Purkinje cell (primary cell): ENCODE data around the gene AGBL5. TPM values are rescaled to one million over a fixed set of nuclear protein-coding genes. Genes with fewer than 3 reads are reported as not detected.

ENCODE experiments used
- polyA plus RNA-seq: library from polyadenylated mRNA; unstranded; fragments of >200 nt; fragmentation: Nextera tagmentation; gene quantifications from 2 replicates; pipeline ENCODE4 v1.2.1, GENCODE V29; 2014

The AGBL5 gene, protein sequence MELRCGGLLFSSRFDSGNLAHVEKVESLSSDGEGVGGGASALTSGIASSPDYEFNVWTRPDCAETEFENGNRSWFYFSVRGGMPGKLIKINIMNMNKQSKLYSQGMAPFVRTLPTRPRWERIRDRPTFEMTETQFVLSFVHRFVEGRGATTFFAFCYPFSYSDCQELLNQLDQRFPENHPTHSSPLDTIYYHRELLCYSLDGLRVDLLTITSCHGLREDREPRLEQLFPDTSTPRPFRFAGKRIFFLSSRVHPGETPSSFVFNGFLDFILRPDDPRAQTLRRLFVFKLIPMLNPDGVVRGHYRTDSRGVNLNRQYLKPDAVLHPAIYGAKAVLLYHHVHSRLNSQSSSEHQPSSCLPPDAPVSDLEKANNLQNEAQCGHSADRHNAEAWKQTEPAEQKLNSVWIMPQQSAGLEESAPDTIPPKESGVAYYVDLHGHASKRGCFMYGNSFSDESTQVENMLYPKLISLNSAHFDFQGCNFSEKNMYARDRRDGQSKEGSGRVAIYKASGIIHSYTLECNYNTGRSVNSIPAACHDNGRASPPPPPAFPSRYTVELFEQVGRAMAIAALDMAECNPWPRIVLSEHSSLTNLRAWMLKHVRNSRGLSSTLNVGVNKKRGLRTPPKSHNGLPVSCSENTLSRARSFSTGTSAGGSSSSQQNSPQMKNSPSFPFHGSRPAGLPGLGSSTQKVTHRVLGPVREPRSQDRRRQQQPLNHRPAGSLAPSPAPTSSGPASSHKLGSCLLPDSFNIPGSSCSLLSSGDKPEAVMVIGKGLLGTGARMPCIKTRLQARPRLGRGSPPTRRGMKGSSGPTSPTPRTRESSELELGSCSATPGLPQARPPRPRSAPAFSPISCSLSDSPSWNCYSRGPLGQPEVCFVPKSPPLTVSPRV
- polyA plus RNA-seq = 2.1 and 2.3 TPM in 2 replicates

DNA sequence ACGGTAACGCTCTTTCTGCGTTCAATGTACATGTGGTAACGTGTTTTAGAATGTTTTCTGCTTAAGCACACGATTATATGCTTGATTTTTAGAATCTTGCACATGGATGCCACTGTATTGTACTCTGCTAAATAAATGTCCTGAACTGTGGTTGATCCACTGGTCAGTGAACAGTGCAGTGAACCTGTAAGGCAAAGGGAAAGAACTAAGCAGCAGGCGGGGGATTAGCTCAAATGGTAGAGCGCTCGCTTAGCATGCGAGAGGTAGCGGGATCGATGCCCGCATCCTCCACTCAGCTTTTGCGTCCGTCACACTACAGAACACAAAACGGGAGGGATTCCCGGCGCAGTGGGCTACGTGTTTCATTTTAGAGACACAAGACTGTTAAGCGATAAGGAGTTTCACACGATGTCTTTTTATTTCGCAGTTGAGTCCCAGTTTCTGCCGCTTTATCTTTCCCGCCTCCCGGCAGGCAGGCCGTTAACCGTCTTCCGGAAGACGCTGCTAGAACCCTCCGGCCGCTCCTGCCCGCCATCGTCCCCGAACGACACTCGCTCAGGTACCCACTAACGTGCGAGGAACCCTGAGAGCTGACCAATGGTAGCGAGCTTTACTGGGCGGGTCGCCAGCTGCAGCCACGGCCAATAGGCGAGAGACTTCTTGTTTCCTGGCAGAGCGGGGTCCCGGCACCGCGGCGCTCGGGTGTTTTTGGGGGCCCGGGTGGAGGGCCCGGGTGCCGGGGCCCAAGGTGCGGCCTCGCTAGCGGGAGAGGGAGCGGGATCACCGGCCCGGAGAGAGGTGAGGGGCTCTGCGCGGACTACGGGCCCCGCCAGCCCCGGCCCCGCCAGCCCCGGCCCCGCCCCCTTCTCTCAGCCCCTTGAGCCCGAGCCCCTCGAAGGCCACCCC lies at the start of gene AGBL5:
Gene AGBL5, plus strand, starts transcription at position 673 of the 906 bp plus-strand sequence. CDS start 1,291 bp downstream, outside the sequence.

DNA sequence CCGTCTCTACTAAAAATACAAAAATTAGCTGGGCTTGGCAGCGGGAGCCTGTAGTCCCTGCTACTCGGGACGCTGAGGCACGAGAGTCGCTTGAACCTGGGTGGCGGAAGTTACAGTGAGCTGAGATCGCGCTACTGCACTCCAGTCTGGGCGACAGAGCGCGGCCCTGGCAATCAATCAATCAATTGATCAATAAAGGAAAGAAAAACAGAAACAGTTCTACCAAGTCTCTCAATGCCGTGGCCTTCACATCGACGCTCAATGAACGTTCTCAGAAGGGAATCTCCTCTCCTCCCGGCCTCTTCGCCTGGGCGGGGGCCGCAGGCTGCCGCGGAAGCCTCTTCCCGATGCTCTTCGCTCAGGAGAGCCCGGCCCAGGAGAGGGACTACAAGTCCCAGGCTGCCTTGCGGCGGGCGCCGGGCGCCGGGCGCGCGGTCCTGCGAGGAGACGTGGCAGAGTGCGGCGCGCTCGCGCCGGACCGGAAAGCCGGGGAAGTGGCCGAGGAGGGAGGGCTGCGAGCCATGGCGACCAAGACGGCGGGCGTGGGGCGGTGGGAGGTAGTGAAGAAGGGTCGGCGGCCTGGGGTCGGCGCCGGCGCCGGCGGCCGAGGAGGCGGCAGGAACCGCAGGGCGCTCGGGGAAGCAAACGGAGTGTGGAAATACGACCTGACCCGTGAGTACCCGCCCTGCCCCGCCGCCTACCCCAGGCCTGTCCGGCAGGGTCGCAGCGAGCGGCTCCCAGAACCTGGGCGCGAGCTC lies 18.8 kb upstream of the AGBL5 start, which contains the start of gene TMEM214:
Gene TMEM214, plus strand, starts transcription at position 471 of the 758 bp plus-strand sequence. Its CDS starts 51 bp downstream, at position 522.

DNA sequence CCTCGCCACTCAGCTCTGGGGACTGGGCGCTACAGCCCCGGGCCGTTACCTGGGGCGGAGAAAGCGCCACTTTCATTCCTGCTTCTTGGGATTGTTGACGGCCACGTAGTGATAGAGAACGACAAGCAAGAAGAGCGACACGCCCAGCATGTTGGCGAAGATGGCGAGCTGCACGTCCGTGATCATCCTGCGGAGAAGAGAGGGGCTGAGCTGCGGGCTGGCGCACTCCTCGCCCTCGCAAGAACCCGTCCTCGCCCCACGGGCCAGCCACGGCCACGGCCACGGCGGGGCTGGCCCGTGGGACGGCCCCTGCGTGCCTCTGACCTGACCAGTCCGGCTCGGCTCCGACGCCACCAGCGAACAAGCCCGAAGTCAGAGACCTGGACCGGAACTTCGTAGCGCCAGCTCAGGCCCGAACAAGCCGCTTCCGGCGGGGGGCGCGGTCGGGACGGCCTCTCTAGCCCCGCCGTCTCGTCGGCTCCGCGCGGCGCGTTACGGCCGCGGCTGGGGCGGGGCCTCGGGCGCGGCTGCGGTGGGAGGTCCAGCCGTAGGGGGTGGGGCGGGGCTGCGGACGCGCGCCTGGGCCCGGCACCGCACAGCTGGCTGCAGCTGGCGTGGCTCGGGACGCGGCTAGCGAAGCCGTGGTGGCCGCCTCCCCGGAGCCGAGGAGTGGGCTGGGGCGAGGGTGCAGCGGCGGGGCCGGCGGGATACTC lies 20.0 kb downstream of the AGBL5 start, which contains the start of gene OST4:
Gene OST4, minus strand, starts transcription at position 378 of the 713 bp plus-strand sequence.

DNA sequence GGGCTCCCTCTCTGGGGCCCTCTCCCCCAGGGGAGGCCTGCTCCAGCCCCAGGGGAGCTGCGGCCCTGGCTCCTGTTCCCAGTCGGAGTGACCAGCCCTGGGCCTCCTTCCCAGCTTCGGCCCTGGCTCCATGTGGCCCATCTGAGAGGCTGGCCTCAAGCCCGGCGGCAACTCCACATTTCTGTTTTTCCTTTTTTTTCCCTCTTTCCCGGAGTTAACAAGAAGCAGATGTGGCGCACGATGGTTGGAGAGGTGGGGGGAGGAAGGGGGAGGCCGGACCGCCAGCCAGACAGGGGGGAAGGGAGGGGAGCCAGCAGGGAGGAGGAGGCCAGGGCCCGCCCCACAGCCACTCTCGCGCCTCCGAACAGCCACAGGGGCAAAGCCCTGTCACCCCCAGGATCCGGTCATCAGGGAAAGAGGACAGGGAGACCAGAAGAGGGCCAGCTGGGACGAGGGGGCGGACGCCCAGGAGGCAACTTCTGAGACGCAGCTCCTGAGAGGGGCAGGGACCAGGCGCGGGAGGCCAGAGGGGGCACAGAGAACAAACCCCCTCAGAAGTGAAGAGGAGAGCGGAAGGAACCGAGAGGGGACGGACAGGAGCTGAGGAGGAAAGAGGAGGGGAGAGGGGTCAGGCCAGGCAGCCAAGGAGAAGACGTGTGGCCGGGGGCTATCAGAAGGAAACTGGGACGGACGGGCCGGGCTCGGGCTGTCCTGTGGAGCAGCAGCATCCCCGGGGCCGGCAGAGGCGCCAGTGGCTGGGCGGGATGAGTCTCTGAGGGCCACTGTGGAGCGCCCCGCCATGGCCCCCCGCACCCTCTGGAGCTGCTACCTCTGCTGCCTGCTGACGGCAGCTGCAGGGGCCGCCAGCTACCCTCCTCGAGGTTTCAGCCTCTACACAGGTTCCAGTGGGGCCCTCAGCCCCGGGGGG lies 27.1 kb downstream of the AGBL5 start, which contains the start of gene EMILIN1:
Gene EMILIN1, plus strand, starts transcription at position 349 of the 928 bp plus-strand sequence. Its CDS starts 451 bp downstream, at position 800.

DNA sequence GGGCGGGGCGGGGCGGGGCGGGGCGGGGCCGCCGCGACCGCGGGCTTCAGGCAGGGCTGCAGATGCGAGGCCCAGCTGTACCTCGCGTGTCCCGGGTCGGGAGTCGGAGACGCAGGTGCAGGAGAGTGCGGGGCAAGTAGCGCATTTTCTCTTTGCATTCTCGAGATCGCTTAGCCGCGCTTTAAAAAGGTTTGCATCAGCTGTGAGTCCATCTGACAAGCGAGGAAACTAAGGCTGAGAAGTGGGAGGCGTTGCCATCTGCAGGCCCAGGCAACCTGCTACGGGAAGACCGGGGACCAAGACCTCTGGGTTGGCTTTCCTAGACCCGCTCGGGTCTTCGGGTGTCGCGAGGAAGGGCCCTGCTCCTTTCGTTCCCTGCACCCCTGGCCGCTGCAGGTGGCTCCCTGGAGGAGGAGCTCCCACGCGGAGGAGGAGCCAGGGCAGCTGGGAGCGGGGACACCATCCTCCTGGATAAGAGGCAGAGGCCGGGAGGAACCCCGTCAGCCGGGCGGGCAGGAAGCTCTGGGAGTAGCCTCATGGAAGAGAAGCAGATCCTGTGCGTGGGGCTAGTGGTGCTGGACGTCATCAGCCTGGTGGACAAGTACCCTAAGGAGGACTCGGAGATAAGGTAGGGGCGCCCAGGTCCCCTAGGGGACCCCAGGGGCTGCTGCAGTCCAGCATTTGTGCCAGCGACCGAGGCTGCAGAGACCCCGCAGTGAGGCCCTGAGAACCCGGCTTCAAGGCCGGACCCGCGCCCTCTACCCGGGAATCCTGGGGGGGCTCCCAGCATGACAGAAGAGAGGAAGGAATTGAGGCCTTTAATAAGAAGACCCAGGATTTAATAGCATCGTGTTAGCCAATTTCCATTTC lies 35.5 kb downstream of the AGBL5 start, which contains the start of gene KHK:
Gene KHK, plus strand, starts transcription at position 49 of the 870 bp plus-strand sequence. Its CDS starts 488 bp downstream, at position 537.

DNA sequence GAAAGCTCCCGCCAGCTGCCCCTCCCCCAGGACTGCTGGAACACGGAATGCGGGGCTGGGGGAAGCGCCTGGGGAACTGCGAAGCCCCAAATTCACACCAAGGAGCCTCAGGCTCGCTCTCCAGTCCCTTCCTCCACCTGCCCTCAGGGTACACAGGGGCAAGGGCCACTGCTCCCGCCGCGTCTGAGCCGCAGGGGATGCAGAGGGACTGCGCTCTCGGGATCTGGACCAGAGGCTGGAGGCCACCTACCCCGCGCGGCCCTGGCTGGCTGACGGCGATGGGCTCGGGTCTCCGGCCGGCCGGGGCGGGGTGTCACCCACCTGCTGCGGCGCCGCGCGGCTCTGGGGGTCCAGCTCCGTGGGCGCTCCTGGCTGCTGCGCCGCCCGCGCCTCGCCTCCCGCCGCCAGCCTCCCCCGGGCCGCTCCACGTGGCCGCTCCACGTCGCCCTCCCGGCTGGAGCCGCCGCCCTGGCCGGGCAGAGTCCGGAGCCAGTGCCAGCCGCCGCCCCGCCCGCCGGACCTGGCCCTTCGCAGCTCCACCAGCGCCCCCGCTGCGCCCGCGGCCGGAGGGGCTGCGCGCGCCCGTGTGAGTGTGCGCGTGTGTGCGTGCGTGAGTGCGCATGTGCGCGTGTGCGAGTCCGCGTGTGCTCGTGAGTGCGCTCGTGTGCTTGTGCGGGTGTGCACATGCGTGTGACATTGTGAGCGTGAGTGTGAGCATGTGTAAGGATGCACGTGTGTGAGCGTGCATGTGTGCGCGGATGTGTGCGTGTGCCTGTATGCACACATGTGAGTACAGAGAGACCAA lies 67.3 kb downstream of the AGBL5 start, which contains the start of gene CGREF1:
Gene CGREF1, minus strand, starts transcription at position 604 of the 805 bp plus-strand sequence. CDS start 14,762 bp downstream, outside the sequence.

Other genes with a start within 250 kb of the AGBL5 start
- 10.1 and 11.6 TPM in 2 replicates for gene DPYSL5, start 203.5 kb upstream of the AGBL5 start, polyA plus RNA-seq
- 17.4 and 20.0 TPM in 2 replicates for gene MAPRE3, start 81.0 kb upstream of the AGBL5 start, polyA plus RNA-seq
- gene TMEM214, start 18.7 kb upstream of the AGBL5 start, polyA plus RNA-seq = 11.2 and 12.8 TPM in 2 replicates
- 651 and 832 TPM in 2 replicates for gene OST4, start 20.0 kb downstream of the AGBL5 start, polyA plus RNA-seq
- gene EMILIN1, start 26.9 kb downstream of the AGBL5 start, polyA plus RNA-seq = not detected in 2 replicates
- gene KHK, start 35.1 kb downstream of the AGBL5 start, polyA plus RNA-seq = 0.28 and 1.3 TPM in 2 replicates
- gene CGREF1, start 67.5 kb downstream of the AGBL5 start, polyA plus RNA-seq = 28.9 and 37.0 TPM in 2 replicates
- gene ABHD1, start 72.1 kb downstream of the AGBL5 start, polyA plus RNA-seq = not detected in 2 replicates
- 13.8 and 25.2 TPM in 2 replicates for gene PREB, start 83.0 kb downstream of the AGBL5 start, polyA plus RNA-seq
- gene PRR30, start 87.7 kb downstream of the AGBL5 start, polyA plus RNA-seq = not detected in 2 replicates
- not detected in 2 replicates for gene TCF23, start 97.3 kb downstream of the AGBL5 start, polyA plus RNA-seq
- gene ATRAID, start 160.4 kb downstream of the AGBL5 start, polyA plus RNA-seq = 123 and 146 TPM in 2 replicates
- 7.2 and 9.7 TPM in 2 replicates for gene SLC5A6, start 160.6 kb downstream of the AGBL5 start, polyA plus RNA-seq
- gene CAD, start 165.7 kb downstream of the AGBL5 start, polyA plus RNA-seq = 4.1 and 4.9 TPM in 2 replicates
- gene SLC30A3, start 211.4 kb downstream of the AGBL5 start, polyA plus RNA-seq = 6.0 TPM in 1 of 2 replicates, not detected in the other
- gene DNAJC5G, start 223.8 kb downstream of the AGBL5 start, polyA plus RNA-seq = not detected in 2 replicates
- not detected in 2 replicates for gene TRIM54, start 230.8 kb downstream of the AGBL5 start, polyA plus RNA-seq